Small intestine (tissue), 7 donors: ENCODE results near the gene SPC24. TPM values are rescaled to one million over a fixed set of nuclear protein-coding genes. Genes with fewer than 3 reads are reported as not detected.
"Not testable (repeated sequence)": the region's sequence is repeated elsewhere in the genome, so short reads cannot be mapped to it uniquely, and the experiment has no call there.

Experiments used
- DNase-seq, 2 donors: peaks; one replicate each; pipeline versions ENCODE4 v3.0.0 to v3.0.0-alpha.2; 2013
- FAIRE-seq: peaks from 2 replicates; lab custom pipeline; 2012; peaks lifted over from hg19 to GRCh38; lab: Jason Lieb, UNC
- H3K27ac ChIP-seq, 3 donors: one replicate each; pipeline ENCODE4 v1.5.1; 2013; ENCODE audit warnings: low read length in 2 of 3, mild to moderate bottlenecking in 2 of 3, control low read depth in 1 of 3, inconsistent platforms in 1 of 3, low read depth in 1 of 3, moderate library complexity in 1 of 3
- H3K27me3 ChIP-seq, 3 donors: one replicate each; pipeline ENCODE4 v1.6.1; 2013; ENCODE audit warnings: low read length in 3 of 3, inconsistent platforms in 1 of 3; ENCODE audit not compliant: control insufficient read depth in 3 of 3, insufficient read depth in 3 of 3
- H3K36me3 ChIP-seq, 3 donors: one replicate each; pipeline ENCODE4 v1.6.1; 2013; ENCODE audit warnings: low read length in 3 of 3, inconsistent platforms in 1 of 3, low read depth in 1 of 3, mild to moderate bottlenecking in 1 of 3, moderate library complexity in 1 of 3; ENCODE audit not compliant: control insufficient read depth in 3 of 3, insufficient read depth in 2 of 3
- H3K4me1 ChIP-seq, 3 donors: one replicate each; pipeline ENCODE4 v1.6.1; 2013; ENCODE audit warnings: low read length in 2 of 3, inconsistent platforms in 1 of 3, low read depth in 1 of 3, mild to moderate bottlenecking in 1 of 3, moderate library complexity in 1 of 3; ENCODE audit not compliant: control insufficient read depth in 3 of 3, insufficient read depth in 2 of 3
- H3K4me3 ChIP-seq, 3 donors: one replicate each; pipeline ENCODE4 v1.5.1; 2013; ENCODE audit warnings: low read length in 3 of 3, control low read depth in 1 of 3, inconsistent platforms in 1 of 3, low read depth in 1 of 3, mild to moderate bottlenecking in 1 of 3, moderate library complexity in 1 of 3
- H3K9me3 ChIP-seq, 2 donors: one replicate each; pipeline ENCODE4 v1.6.1; 2013; ENCODE audit warnings: low read depth in 1 of 2, low read length in 1 of 2; ENCODE audit not compliant: control insufficient read depth in 2 of 2, insufficient read depth in 1 of 2
- WGBS, 3 donors: extraction: QIAGEN DNeasy Blood & Tissue Kit; methylation state at CpG; one replicate each; pipeline ENCODE4 v1.1.7; 2013; 5-methylcytosine and 5-hydroxymethylcytosine counted together
- polyA plus RNA-seq, 4 donors: library from polyadenylated mRNA; stranded (reverse) in 3 of 4; unstranded in 1 of 4; fragments of 200-250 nt in 3 of 4; fragments of 120-200 nt in 1 of 4; gene quantifications; one replicate each; pipeline versions ENCODE4 v1.2.1 to v1.2.3, GENCODE V29; 2013
- donor health status: healthy with polysubstance abuse.
- donor health status: control.
- donor health status: control.
- donor health status: Bipolar disorder and iron deficiency.
- donor health status: healthy.

SPC24 gene
- polyA plus RNA-seq, 4 donors, result 0.27 to 10.9 (median 4.2) TPM

- no peak overlapping the region for H3K4me3 ChIP-seq
- DNase-seq (no peak), FAIRE-seq (no peak)
- no peaks in the 10 kb centered on the region for H3K9me3 ChIP-seq
- peaks cover 0 to 9% (median 0%) of the 10 kb centered on the region in 3 donors for H3K4me1 ChIP-seq
- 74 to 91% (median 82%) methylated on average over 1 of the region's 1 CpG for WGBS, 3 donors
- H3K27me3 ChIP-seq, result no peaks in the 10 kb centered on the region
- H3K27ac ChIP-seq, result no peak overlapping the region
- peaks cover 0 to 59% (median 0%) of the 10 kb centered on the region in 3 donors for H3K36me3 ChIP-seq
These were observed 27.4 kb upstream of the SPC24 start for GRCh38 chr19:11182994-11183393.

DNA sequence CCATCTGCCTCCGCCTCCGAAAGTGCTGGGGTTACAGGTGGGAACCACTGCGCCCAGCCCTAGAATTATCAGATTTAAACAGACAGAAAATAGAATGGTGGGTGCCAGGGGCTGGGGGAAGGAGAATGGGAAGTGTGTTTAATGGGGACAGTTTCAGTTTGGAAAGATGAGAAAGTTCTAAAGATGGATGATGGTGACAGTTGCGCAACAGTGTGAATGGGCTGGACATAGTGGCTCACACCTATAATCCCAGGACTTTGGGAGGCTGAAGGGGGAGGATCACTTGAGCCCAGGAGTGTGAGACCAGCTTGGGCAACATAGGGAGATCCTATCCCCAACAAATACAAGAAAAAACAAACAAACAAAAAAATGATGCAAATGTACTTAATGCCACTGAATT is 25.9 kb upstream of the SPC24 start:
- DNase-seq (no peak), FAIRE-seq (no peak)
- Histone ChIP-seq H3K27ac (no peak overlapping the region), H3K27me3 (no peaks in the 10 kb centered on the region), H3K4me1 (peaks cover 0 to 9% (median 0%) of the 10 kb centered on the region in 3 donors), H3K4me3 (no peak overlapping the region), H3K36me3 (peaks cover 0 to 64% (median 2%) of the 10 kb centered on the region in 3 donors), H3K9me3 (no peaks in the 10 kb centered on the region)
- 91 to 94% (median 93%) methylated on average over 4 of the region's 4 CpGs for WGBS, 3 donors

GRCh38 chr19:11180975-11181374 is 25.4 kb upstream of the SPC24 start:
- H3K9me3 ChIP-seq, FAIRE-seq, H3K27me3 ChIP-seq, H3K4me1 ChIP-seq, H3K4me3 ChIP-seq, DNase-seq: not testable (repeated sequence)
- peaks cover 0 to 64% (median 2%) of the 10 kb centered on the region in 3 donors for H3K36me3 ChIP-seq
- 73 to 93% (median 79%) methylated on average over 8 of the region's 8 CpGs for WGBS, 3 donors
- H3K27ac ChIP-seq, result peak overlapping the region in 1 of 3 donors; percentile 2

DNA sequence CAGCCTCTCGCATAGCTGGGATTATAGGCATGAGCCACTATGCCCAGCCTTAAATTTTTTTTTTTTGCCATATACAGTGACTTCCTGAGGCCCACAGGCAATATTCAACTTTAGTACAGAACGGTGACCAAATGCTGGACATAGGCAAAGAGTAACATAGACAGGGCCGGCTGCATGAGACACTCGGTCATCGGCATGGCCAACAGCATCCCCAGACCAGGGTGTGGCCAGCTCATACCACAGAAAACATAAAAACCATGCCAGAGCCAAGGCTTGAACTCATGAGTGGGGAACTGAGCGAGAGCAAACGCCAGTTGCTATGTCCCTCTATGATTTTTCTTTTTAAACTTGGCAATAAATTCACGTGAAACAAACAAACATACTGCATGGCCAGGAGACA is 24.8 kb upstream of the SPC24 start:
- Histone ChIP-seq H3K27me3 (no peaks in the 10 kb centered on the region), H3K4me1 (peaks cover 0 to 9% (median 0%) of the 10 kb centered on the region in 3 donors), H3K4me3 (no peak overlapping the region), H3K27ac (peak overlapping the region in 1 of 3 donors; percentile 2), H3K9me3 (no peaks in the 10 kb centered on the region), H3K36me3 (peaks cover 0 to 65% (median 2%) of the 10 kb centered on the region in 3 donors)
- 56 to 86% (median 86%) methylated on average over 8 of the region's 8 CpGs for WGBS, 3 donors
- FAIRE-seq, result no peak
- DNase-seq, result no peak

DNA sequence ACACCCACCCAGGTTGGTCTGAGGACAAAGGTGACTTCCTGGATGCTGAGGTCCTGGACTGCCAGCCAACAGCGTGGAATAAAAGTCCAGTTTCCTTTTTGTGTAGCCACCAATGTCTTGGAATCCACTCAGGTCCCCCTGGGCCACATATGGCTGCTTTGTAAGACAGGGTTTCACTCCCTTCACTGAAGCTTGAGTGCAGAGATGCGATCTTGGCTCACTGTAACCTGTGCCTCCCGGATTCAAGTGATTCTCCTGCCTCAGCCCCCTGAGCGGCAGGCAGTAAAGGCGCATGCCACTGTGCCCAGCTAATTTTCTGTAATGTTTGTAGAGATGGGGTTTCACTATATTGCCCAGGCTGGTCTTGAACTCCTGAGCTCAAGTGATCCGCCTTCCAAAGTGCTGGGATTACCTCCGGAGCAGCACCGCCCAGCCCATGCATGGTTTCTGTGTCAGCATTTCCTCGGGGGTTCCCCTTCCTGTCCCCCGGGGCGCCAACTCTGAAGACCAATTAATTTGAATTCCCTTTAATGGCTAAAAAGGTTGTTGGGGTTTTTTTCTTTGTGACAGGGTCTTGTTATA is 24.2 kb upstream of the SPC24 start:
- H3K4me1 ChIP-seq, result peaks cover 0 to 9% (median 0%) of the 10 kb centered on the region in 3 donors
- peaks cover 0 to 63% (median 2%) of the 10 kb centered on the region in 3 donors for H3K36me3 ChIP-seq
- WGBS, 3 donors, result 39 to 44% (median 39%) methylated on average over 11 of the region's 11 CpGs
- peak in 1 of 2 donors; percentile 49 for DNase-seq
- FAIRE-seq, result no peak
- no peaks in the 10 kb centered on the region for H3K9me3 ChIP-seq
- H3K27me3 ChIP-seq, result no peaks in the 10 kb centered on the region
- H3K4me3 ChIP-seq, result no peak overlapping the region
- peak overlapping the region in 1 of 3 donors; percentile 40 for H3K27ac ChIP-seq

GRCh38 chr19:11179145-11179465 is 23.5 kb upstream of the SPC24 start:
- FAIRE-seq, H3K4me1 ChIP-seq, H3K9me3 ChIP-seq, H3K27ac ChIP-seq, H3K27me3 ChIP-seq, DNase-seq, H3K4me3 ChIP-seq: not testable (repeated sequence)
- peaks cover 0 to 66% (median 2%) of the 10 kb centered on the region in 3 donors for H3K36me3 ChIP-seq
- WGBS, 3 donors, result 74 to 82% (median 75%) methylated on average over 9 of the region's 9 CpGs

GRCh38 chr19:11177592-11177991 is 22.0 kb upstream of the SPC24 start:
- Histone ChIP-seq H3K36me3 (peaks cover 0 to 75% (median 3%) of the 10 kb centered on the region in 3 donors), H3K27ac (no peak overlapping the region), H3K27me3 (no peaks in the 10 kb centered on the region), H3K4me1 (peaks cover 0 to 9% (median 0%) of the 10 kb centered on the region in 3 donors), H3K9me3 (no peaks in the 10 kb centered on the region), H3K4me3 (no peak overlapping the region)
- 91 to 95% (median 91%) methylated on average over 9 of the region's 9 CpGs for WGBS, 3 donors
- FAIRE-seq (no peak), DNase-seq (no peak)

DNA sequence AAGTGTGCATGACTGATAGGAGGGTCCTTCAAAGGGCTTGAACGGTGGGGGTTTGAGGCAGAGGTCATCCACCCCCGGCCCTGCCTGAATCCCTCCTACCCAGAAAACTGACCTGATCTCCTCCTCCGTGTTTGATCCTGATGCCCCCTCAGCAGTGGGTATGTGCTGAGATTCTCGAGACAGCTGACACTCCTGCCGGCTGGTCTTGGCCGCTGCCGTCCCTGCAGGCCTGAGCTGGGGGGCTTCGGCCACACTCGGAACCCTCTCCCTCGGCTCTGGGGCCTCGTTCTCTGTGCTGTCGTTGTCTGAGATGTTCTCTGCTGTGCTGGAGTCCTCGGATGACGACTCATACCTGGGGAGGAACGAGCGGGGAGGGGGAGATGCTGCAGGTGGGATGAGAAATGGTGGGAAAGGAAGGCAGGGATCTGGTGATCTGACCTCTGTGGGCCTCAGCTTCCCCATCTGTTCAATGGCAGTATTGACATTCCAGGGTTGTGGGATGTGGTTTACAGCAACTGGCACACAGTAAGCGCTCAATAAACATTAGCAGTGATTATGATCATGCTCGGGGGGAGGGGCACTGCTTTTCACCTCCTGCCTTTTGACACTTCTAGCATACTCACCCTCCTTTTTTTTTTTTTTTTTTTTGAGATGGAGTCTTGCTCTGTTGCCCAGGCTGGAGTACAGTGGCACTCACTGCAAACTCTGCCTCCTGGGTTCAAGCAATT is 21.0 kb upstream of the SPC24 start:
- Histone ChIP-seq H3K27me3 (no peaks in the 10 kb centered on the region), H3K9me3 (no peaks in the 10 kb centered on the region), H3K4me1 (peaks cover 0 to 9% (median 0%) of the 10 kb centered on the region in 3 donors), H3K36me3 (peaks cover 0 to 74% (median 5%) of the 10 kb centered on the region in 3 donors), H3K27ac (no peak overlapping the region), H3K4me3 (no peak overlapping the region)
- WGBS, 3 donors, result 92 to 95% (median 92%) methylated on average over 18 of the region's 18 CpGs
- FAIRE-seq (no peak), DNase-seq (no peak)
